Daoy (cell line): ENCODE data around the gene HSD11B2. TPM values are rescaled to one million over a fixed set of nuclear protein-coding genes. Genes with fewer than 3 reads are reported as not detected.

Experiments used
- DNase-seq: peaks from one replicate; pipeline ENCODE4 v3.0.0-alpha.2; 2015; ENCODE audit warnings: low read depth
- total RNA-seq: library from RNA; depleted of rRNA; stranded (reverse); fragments of >200 nt; shearing (Covaris generic); gene quantifications from 2 replicates; pipeline ENCODE4 v1.2.3, GENCODE V29; 2014

The HSD11B2 gene
- total RNA-seq, 1 experiment from 2014 or later = not detected

GRCh38 chr16:67433131-67433719 is 2.3 kb downstream of the HSD11B2 start:
- DNase-seq = no peak

GRCh38 chr16:67435758-67436164 is 4.8 kb downstream of the HSD11B2 start:
- no peak for DNase-seq

GRCh38 chr16:67436640-67437193 is 5.8 kb downstream of the HSD11B2 start:
- no peak for DNase-seq

GRCh38 chr16:67437513-67437912 is 6.6 kb downstream of the HSD11B2 start:
- DNase-seq = no peak

GRCh38 chr16:67438098-67438791 is 7.3 kb downstream of the HSD11B2 start:
- DNase-seq = no peak

- no peak for DNase-seq
Observed at GRCh38 chr16:67438824-67439393, 8.0 kb downstream of the HSD11B2 start.

- no peak for DNase-seq
Observed at GRCh38 chr16:67441271-67441753, 10.4 kb downstream of the HSD11B2 start.

GRCh38 chr16:67441907-67442306 is 11.0 kb downstream of the HSD11B2 start:
- no peak for DNase-seq

GRCh38 chr16:67442581-67443255 is 11.8 kb downstream of the HSD11B2 start:
- DNase-seq = no peak

- no peak for DNase-seq
Observed at GRCh38 chr16:67443265-67443664, 12.3 kb downstream of the HSD11B2 start.

- DNase-seq = no peak
Observed at GRCh38 chr16:67444259-67445125, 13.6 kb downstream of the HSD11B2 start.

- no peak for DNase-seq
Observed at GRCh38 chr16:67445126-67445426, 14.2 kb downstream of the HSD11B2 start.

GRCh38 chr16:67445441-67445912 is 14.6 kb downstream of the HSD11B2 start:
- DNase-seq = no peak

GRCh38 chr16:67445913-67446907 is 15.3 kb downstream of the HSD11B2 start:
- no peak for DNase-seq

- no peak for DNase-seq
Observed at GRCh38 chr16:67446968-67447507, 16.1 kb downstream of the HSD11B2 start.

GRCh38 chr16:67447508-67448076 is 16.7 kb downstream of the HSD11B2 start:
- peak; percentile 39 for DNase-seq

- DNase-seq = no peak
Observed at GRCh38 chr16:67448580-67448979, 17.7 kb downstream of the HSD11B2 start.

GRCh38 chr16:67449336-67449735 is 18.4 kb downstream of the HSD11B2 start:
- no peak for DNase-seq

- DNase-seq = no peak
Observed at GRCh38 chr16:67449739-67450138, 18.8 kb downstream of the HSD11B2 start.
